Loucy (cell line): Measurements from ENCODE around the gene MEGF9.

Experiments used
- H2AFZ ChIP-seq: fragments of 200-600 bp; sonication (generic); 2 replicates; pipeline ENCODE4 v1.6.0; 2016; ENCODE audit warnings: antibody characterized with exemption, mild to moderate bottlenecking, low read length, moderate library complexity
- H3F3A ChIP-seq: fragments of 200-600 bp; 2 replicates; pipeline ENCODE4 v1.6.0; 2016; ENCODE audit warnings: antibody characterized with exemption, low read depth, mild to moderate bottlenecking
- H3K27me3 ChIP-seq: fragments of 200-600 bp; sonication (generic); 2 replicates; pipeline ENCODE4 v1.6.1; 2014; ENCODE audit warnings: low read length, mild to moderate bottlenecking; ENCODE audit not compliant: insufficient read depth, poor library complexity, severe bottlenecking
- H3K36me3 ChIP-seq: fragments of 200-600 bp; sonication (generic); 2 replicates; pipeline ENCODE4 v1.6.1; 2016; ENCODE audit warnings: low read length; ENCODE audit not compliant: insufficient read depth
- H3K4me1 ChIP-seq: fragments of 200-600 bp; sonication (generic); 2 replicates; pipeline ENCODE4 v1.5.1; 2014; ENCODE audit warnings: low read length, mild to moderate bottlenecking; ENCODE audit not compliant: insufficient read depth, poor library complexity, severe bottlenecking
- H3K4me2 ChIP-seq: fragments of 200-600 bp; sonication (generic); 2 replicates; pipeline ENCODE4 v1.6.0; 2014; ENCODE audit warnings: antibody characterized with exemption, low read length, low read depth, mild to moderate bottlenecking; ENCODE audit not compliant: poor library complexity, severe bottlenecking
- H3K4me3 ChIP-seq: fragments of 200-600 bp; sonication (generic); 2 replicates; pipeline ENCODE4 v1.5.1; 2014; ENCODE audit warnings: low read length, mild to moderate bottlenecking, mixed read lengths; ENCODE audit not compliant: poor library complexity, severe bottlenecking
- H3K79me2 ChIP-seq: fragments of 200-600 bp; sonication (generic); 2 replicates; pipeline ENCODE4 v1.6.1; 2014; ENCODE audit warnings: low read length; ENCODE audit not compliant: insufficient read depth
- H3K9ac ChIP-seq: fragments of 200-600 bp; sonication (generic); 2 replicates; pipeline ENCODE4 v1.6.0; 2014; ENCODE audit warnings: mild to moderate bottlenecking, low read depth, low read length, moderate library complexity; ENCODE audit not compliant: poor library complexity, severe bottlenecking
- H3K9me2 ChIP-seq: fragments of 200-600 bp; sonication (generic); replicated peaks from 2 replicates; pipeline ENCODE4 v1.6.1; 2016; ENCODE audit warnings: low read depth, low read length, mixed read lengths
- H3K9me3 ChIP-seq: fragments of 200-600 bp; sonication (generic); 2 replicates; pipeline ENCODE4 v1.6.1; 2014; ENCODE audit warnings: mild to moderate bottlenecking, antibody characterized with exemption, low read length, low read depth; ENCODE audit not compliant: insufficient read depth
- H4K20me1 ChIP-seq: fragments of 200-600 bp; sonication (generic); 2 replicates; pipeline ENCODE4 v1.6.0; 2014; ENCODE audit warnings: antibody characterized with exemption, low read length, mild to moderate bottlenecking; ENCODE audit not compliant: insufficient read depth, poor library complexity, severe bottlenecking
- EZH2phosphoT487 ChIP-seq: fragments of 200-600 bp; IDR thresholded peaks from 2 replicates; pipeline ENCODE4 v1.6.1; 2018; ENCODE audit warnings: antibody characterized with exemption, mild to moderate bottlenecking, moderate library complexity, borderline replicate concordance
- TF ChIP-seq, protein P1 (sequence below): fragments of 200-600 bp; sonication (generic); conservative IDR thresholded peaks from 2 replicates; pipeline ENCODE4 v1.5.1; 2014; ENCODE audit warnings: mild to moderate bottlenecking, antibody characterized with exemption, low read length

MEGF9 gene

GRCh38 chr9:120714846-120715388 lies 647 bp upstream of the MEGF9 start:
- peaks cover 34% of the 10 kb centered on the region for H3K79me2 ChIP-seq

DNA sequence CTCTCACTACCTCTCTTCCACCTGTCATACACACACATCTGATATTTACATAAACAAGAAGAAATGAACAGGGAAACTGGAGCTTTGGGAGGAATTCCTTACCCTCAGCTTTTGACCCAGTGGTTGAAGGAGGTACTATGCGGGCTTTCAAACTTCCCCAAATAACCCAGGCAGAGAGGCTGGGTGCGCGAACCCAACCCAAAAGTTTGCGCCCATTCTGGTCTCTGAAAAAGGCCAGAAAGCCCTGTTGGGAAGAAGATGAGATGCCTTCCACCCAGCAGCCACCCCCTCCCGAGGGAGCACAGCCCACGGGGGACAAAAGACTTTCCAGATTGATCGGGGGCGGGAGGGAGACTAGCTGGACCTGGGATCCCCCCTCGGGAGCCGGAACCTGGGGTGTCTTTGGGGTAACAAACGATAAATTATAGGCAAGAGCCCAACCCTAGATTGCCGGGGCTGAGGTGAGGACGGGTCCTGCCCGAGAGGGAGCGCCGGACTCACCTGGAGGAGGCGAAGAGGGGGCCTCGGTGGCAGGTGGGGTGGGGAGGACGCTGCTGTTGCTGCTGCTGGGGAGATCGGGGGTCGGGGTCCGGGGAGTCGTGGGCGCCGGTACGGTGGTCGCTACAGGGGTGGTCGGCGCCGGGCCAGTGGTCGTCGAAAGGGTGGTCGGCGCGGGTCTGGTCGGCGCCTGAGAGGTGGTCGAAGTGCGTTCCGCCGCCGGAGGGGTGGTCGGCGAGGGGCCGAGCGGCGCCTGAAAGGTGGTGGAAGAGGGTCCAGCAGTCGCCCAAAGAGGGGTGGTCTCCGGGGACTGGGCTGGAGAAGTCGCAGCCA lies 798 bp downstream of the MEGF9 start:
- H3K36me3 ChIP-seq = no peaks in the 10 kb centered on the region
- peaks cover 46% of the 10 kb centered on the region for H3K79me2 ChIP-seq
- H3F3A ChIP-seq = no peaks in the 10 kb centered on the region
- TF ChIP-seq, protein P1, sequence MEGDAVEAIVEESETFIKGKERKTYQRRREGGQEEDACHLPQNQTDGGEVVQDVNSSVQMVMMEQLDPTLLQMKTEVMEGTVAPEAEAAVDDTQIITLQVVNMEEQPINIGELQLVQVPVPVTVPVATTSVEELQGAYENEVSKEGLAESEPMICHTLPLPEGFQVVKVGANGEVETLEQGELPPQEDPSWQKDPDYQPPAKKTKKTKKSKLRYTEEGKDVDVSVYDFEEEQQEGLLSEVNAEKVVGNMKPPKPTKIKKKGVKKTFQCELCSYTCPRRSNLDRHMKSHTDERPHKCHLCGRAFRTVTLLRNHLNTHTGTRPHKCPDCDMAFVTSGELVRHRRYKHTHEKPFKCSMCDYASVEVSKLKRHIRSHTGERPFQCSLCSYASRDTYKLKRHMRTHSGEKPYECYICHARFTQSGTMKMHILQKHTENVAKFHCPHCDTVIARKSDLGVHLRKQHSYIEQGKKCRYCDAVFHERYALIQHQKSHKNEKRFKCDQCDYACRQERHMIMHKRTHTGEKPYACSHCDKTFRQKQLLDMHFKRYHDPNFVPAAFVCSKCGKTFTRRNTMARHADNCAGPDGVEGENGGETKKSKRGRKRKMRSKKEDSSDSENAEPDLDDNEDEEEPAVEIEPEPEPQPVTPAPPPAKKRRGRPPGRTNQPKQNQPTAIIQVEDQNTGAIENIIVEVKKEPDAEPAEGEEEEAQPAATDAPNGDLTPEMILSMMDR = no peak
- TF ChIP-seq EZH2phosphoT487 = no peak
- H3K9ac ChIP-seq = peak overlapping the region; percentile 81
- peaks cover 7% of the 10 kb centered on the region for H4K20me1 ChIP-seq
- peak overlapping the region; percentile 88 for H3K4me3 ChIP-seq
- no peaks in the 10 kb centered on the region for H3K9me3 ChIP-seq
- peak overlapping the region; percentile 85 for H3K4me2 ChIP-seq
- no peaks in the 10 kb centered on the region for H3K9me2 ChIP-seq
- H3K4me1 ChIP-seq = peaks cover 48% of the 10 kb centered on the region
- H3K27me3 ChIP-seq = no peaks in the 10 kb centered on the region
- H2AFZ ChIP-seq = peak overlapping the region; percentile 70; the same call in 1 of the 2 replicates

More at GRCh38 chr9:120714846-120715388, 647 bp upstream of the MEGF9 start:
- Histone ChIP-seq H3K9me2 (no peaks in the 10 kb centered on the region), H2AFZ (peak overlapping the region; percentile 93), H3K36me3 (no peaks in the 10 kb centered on the region), H3K27me3 (no peaks in the 10 kb centered on the region), H3K9me3 (no peaks in the 10 kb centered on the region), H3F3A (no peaks in the 10 kb centered on the region), H3K4me1 (peaks cover 41% of the 10 kb centered on the region), H3K4me2 (peak overlapping the region; percentile 74), H4K20me1 (peaks cover 7% of the 10 kb centered on the region), H3K4me3 (peak overlapping the region; percentile 88), H3K9ac (peak overlapping the region; percentile 81)
- TF ChIP-seq EZH2phosphoT487 = no peak
- TF ChIP-seq, protein P1 = no peak

DNA sequence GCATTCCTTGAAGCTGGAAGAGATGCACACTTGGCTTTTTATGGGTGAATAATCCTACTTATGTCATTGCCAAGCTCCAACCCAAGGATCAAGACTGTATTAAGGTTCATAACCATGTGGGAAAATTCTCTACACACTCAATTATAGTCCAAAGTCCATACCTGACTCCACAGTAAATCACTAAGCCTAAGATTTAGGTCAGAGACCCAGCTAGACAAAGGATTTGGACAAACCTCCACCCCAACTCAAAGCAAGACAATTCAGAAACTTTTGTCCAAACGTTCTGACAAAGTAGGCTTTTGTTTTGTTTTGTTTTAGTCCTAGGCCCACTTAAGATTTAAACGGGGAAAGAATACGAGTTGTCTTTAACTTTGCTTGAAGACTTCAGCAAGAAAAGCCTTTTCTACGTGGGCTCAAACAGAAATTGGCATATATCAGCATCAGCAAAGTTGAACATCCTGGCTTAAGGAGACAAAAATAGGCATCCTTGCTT lies 1.7 kb downstream of the MEGF9 start:
- Histone ChIP-seq H3K9ac (peak overlapping the region; percentile 81), H3K9me3 (no peaks in the 10 kb centered on the region), H2AFZ (no peak overlapping the region), H3F3A (no peaks in the 10 kb centered on the region), H3K4me1 (peaks cover 48% of the 10 kb centered on the region), H3K4me3 (peak overlapping the region; percentile 88), H3K4me2 (peak overlapping the region; percentile 85), H3K27me3 (no peaks in the 10 kb centered on the region), H3K9me2 (no peaks in the 10 kb centered on the region), H3K79me2 (peaks cover 46% of the 10 kb centered on the region), H4K20me1 (peaks cover 7% of the 10 kb centered on the region), H3K36me3 (no peaks in the 10 kb centered on the region)
- TF ChIP-seq, protein P1 = no peak
- TF ChIP-seq EZH2phosphoT487 = no peak
